Measurements from ENCODE around the gene CREB3L1.

Gene CREB3L1

GRCh38 chr11:46275964-46276641 lies 1.4 kb upstream of the CREB3L1 start:
- no peak for DNase-seq

GRCh38 chr11:46277313-46277621 lies 195 bp upstream of the CREB3L1 start:
- peak in 1 of 2 donors; percentile 31 for DNase-seq

GRCh38 chr11:46278387-46279125 lies 1.1 kb downstream of the CREB3L1 start:
- peak in 1 of 2 donors; percentile 21 for DNase-seq

GRCh38 chr11:46279126-46280099 lies 2.0 kb downstream of the CREB3L1 start:
- DNase-seq, result no peak

GRCh38 chr11:46280706-46281105 lies 3.2 kb downstream of the CREB3L1 start:
- no peak for DNase-seq

- DNase-seq, result no peak
These were observed 3.9 kb downstream of the CREB3L1 start for GRCh38 chr11:46281371-46281831.

GRCh38 chr11:46285173-46285572 lies 7.7 kb downstream of the CREB3L1 start:
- DNase-seq, result no peak

GRCh38 chr11:46285594-46286033 lies 8.2 kb downstream of the CREB3L1 start:
- DNase-seq, result no peak

GRCh38 chr11:46286789-46287188 lies 9.3 kb downstream of the CREB3L1 start:
- DNase-seq, result no peak

- no peak for DNase-seq
These were observed 11.0 kb downstream of the CREB3L1 start for GRCh38 chr11:46288451-46288850.

GRCh38 chr11:46290011-46290410 lies 12.5 kb downstream of the CREB3L1 start:
- peak in 1 of 2 donors; percentile 53 for DNase-seq

GRCh38 chr11:46290598-46291309 lies 13.3 kb downstream of the CREB3L1 start:
- no peak for DNase-seq

GRCh38 chr11:46291441-46292150 lies 14.1 kb downstream of the CREB3L1 start:
- DNase-seq, result no peak

GRCh38 chr11:46293066-46293465 lies 15.6 kb downstream of the CREB3L1 start:
- DNase-seq, result no peak

- no peak for DNase-seq
These were observed 16.2 kb downstream of the CREB3L1 start for GRCh38 chr11:46293641-46294103.

- DNase-seq, result no peak
These were observed 17.2 kb downstream of the CREB3L1 start for GRCh38 chr11:46294365-46295309.

- DNase-seq, result peak; percentile 39 to 56
These were observed 18.0 kb downstream of the CREB3L1 start for GRCh38 chr11:46295312-46296058.

- DNase-seq, result no peak
These were observed 18.6 kb downstream of the CREB3L1 start for GRCh38 chr11:46296059-46296527.

Data from inflammatory macrophage treated with lipopolysaccharide for 1 hour (primary cell).